ENCODE measurements around the gene CTAGE4.
"Not testable (repeated sequence)": the region's sequence is repeated elsewhere in the genome, so short reads cannot be mapped to it uniquely, and the experiment has no call there.

GRCh38 chr7:144188578-144189171 lies 5.4 kb downstream of the CTAGE4 start:
- TF ChIP-seq, protein P1, sequence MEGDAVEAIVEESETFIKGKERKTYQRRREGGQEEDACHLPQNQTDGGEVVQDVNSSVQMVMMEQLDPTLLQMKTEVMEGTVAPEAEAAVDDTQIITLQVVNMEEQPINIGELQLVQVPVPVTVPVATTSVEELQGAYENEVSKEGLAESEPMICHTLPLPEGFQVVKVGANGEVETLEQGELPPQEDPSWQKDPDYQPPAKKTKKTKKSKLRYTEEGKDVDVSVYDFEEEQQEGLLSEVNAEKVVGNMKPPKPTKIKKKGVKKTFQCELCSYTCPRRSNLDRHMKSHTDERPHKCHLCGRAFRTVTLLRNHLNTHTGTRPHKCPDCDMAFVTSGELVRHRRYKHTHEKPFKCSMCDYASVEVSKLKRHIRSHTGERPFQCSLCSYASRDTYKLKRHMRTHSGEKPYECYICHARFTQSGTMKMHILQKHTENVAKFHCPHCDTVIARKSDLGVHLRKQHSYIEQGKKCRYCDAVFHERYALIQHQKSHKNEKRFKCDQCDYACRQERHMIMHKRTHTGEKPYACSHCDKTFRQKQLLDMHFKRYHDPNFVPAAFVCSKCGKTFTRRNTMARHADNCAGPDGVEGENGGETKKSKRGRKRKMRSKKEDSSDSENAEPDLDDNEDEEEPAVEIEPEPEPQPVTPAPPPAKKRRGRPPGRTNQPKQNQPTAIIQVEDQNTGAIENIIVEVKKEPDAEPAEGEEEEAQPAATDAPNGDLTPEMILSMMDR (conservative IDR thresholded peaks at IDR 0.05) = not testable (repeated sequence)
- TF ChIP-seq EZH2 (IDR thresholded peaks at IDR 0.05; ENCODE audit: low read depth) = not testable (repeated sequence)
